Activated CD4-positive, alpha-beta T cell treated with anti-CD3 and anti-CD28 coated beads, Interleukin-2, amount 50 U/mL, for 1 hour (primary cell): ENCODE measurements around the gene ARFGAP1.

Experiments
- DNase-seq: peaks from one replicate; pipeline ENCODE4 v3.0.0-alpha.2; 2020

ARFGAP1 gene

DNA sequence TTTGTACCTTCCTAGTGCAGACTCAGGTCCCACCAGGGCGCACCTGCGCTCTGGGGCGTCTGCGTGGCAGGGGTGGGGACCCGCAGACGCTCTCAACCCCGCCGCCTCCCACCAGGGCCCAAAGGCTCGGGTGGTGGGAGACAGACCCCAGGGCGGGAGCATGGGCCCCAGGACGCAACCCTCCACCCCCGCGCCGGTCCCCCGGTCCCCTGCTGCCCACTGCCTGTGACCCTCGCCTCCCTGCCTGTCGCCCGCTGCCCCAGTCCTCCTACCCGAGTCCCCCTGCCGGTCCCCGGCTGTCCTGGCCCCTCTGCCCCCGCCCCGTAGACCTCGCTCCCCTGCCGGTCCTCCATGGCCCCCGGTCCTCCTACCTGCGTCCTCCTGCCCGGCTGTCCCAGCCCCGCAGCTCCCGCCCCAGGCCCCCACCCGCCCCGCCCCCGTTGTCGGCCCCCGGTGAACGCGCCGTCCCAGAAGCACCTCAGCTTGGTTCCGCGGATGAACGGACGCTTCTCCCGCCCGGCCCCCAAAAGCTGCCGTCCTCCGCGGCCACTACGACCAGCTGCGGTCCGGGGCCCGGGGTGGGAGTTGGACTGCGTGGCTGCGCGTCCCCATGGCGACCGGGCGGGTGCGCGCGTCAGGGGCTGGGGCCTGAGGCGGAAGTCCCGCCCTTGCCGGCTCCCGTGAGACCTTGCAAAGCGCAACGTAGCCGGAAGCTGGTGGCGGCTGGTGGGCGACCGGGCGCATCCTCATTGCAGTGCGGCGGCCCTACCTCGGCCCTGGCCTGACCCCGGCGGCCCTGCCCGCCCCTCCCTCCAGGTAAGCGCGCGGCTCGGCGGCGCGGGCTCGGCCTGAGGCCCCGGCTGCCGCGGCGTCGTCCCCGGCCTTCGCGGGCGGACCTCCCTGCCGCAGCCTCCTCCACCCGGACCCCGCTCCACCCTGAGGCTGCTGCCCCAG, at the start of gene ARFGAP1:
Gene ARFGAP1, plus strand, starts transcription at position 709 of the 954 bp plus-strand sequence. CDS start 2,768 bp downstream, outside the sequence.
- peak; percentile 84 for DNase-seq

GRCh38 chr20:63223121-63223825, 49.3 kb upstream of the ARFGAP1 start:
- DNase-seq: peak; percentile 39

- DNase-seq: no peak
These were observed 48.8 kb upstream of the ARFGAP1 start for GRCh38 chr20:63223826-63224207.

DNA sequence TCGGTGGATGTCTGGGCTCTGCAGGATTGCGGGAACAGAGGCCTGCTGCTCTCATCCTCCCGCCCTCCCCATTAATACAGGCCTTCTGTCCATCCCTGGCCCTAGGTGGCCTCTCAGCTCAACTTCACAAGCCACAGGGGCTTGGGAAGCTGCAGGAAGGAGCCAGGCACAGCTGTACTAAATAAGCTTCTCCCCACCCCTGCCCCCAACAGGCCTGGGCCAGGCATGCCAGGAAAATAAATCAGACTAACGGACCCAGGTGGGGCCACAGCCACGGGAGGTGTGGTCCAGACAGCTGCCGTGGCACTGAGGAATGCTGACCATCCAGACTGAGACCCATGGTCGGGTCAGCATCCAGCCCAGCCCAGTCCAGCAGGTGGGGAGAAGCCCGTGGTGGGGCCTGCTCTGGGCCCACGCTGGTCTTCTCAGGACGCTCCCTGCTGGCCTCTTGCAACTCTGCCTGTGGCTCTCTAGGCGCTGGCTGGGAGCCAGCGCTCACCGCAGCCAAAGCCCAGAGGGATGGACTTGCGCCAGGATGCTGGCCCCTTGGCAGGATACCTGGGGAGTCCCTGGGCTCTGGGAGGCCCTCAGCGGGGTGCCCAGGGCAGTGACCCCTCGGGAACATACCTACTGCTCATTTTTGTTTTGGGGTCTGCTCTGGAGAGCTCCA, 48.1 kb upstream of the ARFGAP1 start:
- DNase-seq: no peak

- no peak for DNase-seq
These were observed 47.5 kb upstream of the ARFGAP1 start for GRCh38 chr20:63225082-63225454.

- no peak for DNase-seq
These were observed 46.3 kb upstream of the ARFGAP1 start for GRCh38 chr20:63226042-63226943.

- DNase-seq: no peak
These were observed 45.4 kb upstream of the ARFGAP1 start for GRCh38 chr20:63227260-63227659.

GRCh38 chr20:63228806-63229205, 43.8 kb upstream of the ARFGAP1 start:
- no peak for DNase-seq

- no peak for DNase-seq
These were observed 41.8 kb upstream of the ARFGAP1 start for GRCh38 chr20:63230800-63231268.

- DNase-seq: no peak
These were observed 40.2 kb upstream of the ARFGAP1 start for GRCh38 chr20:63232235-63233060.

GRCh38 chr20:63233061-63233344, 39.6 kb upstream of the ARFGAP1 start:
- DNase-seq: no peak

GRCh38 chr20:63233924-63234323, 38.7 kb upstream of the ARFGAP1 start:
- DNase-seq: no peak

- DNase-seq: peak; percentile 25
These were observed 37.8 kb upstream of the ARFGAP1 start for GRCh38 chr20:63234693-63235398.

GRCh38 chr20:63235399-63235983, 37.1 kb upstream of the ARFGAP1 start, which contains the start of gene BIRC7:
Gene BIRC7 (plus strand): TSS chr20:63235905. CDS start chr20:63236097, 192 bp downstream.
- DNase-seq: no peak

- no peak for DNase-seq
These were observed 36.3 kb upstream of the ARFGAP1 start for GRCh38 chr20:63236116-63236837.

- DNase-seq: no peak
These were observed 34.6 kb upstream of the ARFGAP1 start for GRCh38 chr20:63238031-63238430.

DNA sequence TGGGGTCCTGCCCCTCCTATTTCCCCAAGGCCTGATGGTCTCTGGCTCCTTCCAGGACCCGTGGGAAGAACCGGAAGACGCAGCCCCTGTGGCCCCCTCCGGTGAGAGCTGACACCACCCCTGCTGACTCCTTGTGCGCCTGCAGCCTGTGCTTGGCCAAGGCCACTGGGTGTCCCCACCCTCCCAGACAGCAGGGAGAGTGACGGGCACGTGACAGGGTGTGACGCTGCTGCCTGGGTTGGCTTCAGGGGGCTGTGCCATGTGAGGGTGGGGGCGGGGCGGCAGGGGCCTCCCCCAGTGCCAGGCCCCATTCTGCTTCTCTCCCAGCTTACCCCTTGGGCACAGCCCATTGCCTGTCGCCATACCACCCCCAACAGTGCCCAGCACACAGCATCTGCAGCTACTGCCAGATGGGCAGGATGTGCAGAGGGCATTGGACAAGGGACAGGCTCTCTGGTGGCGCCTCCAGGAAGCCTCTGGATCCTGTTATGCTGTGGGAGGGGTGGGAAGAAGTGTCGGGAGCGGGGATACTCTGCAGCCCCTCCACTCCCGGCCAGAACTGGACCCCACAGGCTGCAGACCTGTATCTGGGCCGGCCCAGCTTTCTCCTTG, 34.0 kb upstream of the ARFGAP1 start:
- no peak for DNase-seq

- DNase-seq: no peak
These were observed 33.2 kb upstream of the ARFGAP1 start for GRCh38 chr20:63239431-63239830.

DNA sequence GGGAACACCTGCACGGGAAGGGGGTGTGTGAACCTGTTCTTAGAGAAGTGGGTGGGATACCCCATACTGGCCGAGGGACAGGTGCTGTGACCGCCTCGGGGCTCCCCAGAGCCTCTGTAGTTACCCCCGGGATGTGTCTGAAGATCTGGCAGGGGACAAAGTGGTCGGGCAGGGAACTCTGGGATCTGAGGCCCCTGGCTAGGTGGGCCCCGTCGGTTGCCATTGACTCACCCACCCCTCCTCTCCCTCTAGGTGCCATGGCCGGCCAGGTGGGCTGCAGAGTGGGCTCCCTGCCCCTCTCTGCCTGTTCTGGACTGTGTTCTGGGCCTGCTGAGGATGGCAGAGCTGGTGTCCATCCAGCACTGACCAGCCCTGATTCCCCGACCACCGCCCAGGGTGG, 32.6 kb upstream of the ARFGAP1 start:
- DNase-seq: no peak
